Muscle of leg (tissue), 11 donors: ENCODE results near the gene SMIM29. TPM values are rescaled to one million over a fixed set of nuclear protein-coding genes. Genes with fewer than 3 reads are reported as not detected.
A peak's percentile ranks its signal among the peaks of the same experiment; 100 is the strongest.

ENCODE experiments used
- DNase-seq: peaks from one replicate; pipeline ENCODE4 v3.0.0; 2013
- H3K27ac ChIP-seq: one replicate; pipeline ENCODE4 v1.5.1; 2013; ENCODE audit warnings: mild to moderate bottlenecking, low read length, control low read depth
- H3K27me3 ChIP-seq: one replicate; pipeline ENCODE4 v1.6.1; 2013; ENCODE audit warnings: low read length; ENCODE audit not compliant: control insufficient read depth, insufficient read depth
- H3K36me3 ChIP-seq: one replicate; pipeline ENCODE4 v1.6.1; 2013; ENCODE audit warnings: low read length; ENCODE audit not compliant: control insufficient read depth, insufficient read depth
- H3K4me1 ChIP-seq: one replicate; pipeline ENCODE4 v1.6.1; 2013; ENCODE audit warnings: low read length; ENCODE audit not compliant: control insufficient read depth, insufficient read depth
- H3K4me3 ChIP-seq: one replicate; pipeline ENCODE4 v1.5.1; 2013; ENCODE audit warnings: low read length, control low read depth
- H3K9me3 ChIP-seq: replicated peaks from 2 replicates; pipeline ENCODE4 v1.6.1; 2013; ENCODE audit warnings: low read depth, low read length; ENCODE audit not compliant: control insufficient read depth
- WGBS: methylation state at CpG from one replicate; pipeline ENCODE4 v1.1.5; 2013; ENCODE audit warnings: missing lambda C conversion rate; ENCODE audit not compliant: insufficient coverage; 5-methylcytosine and 5-hydroxymethylcytosine counted together
- polyA plus RNA-seq, 8 donors: library from polyadenylated mRNA; unstranded; fragments of 120-200 nt; gene quantifications; one replicate each; pipeline versions ENCODE4 v1.2.1 to v1.2.3, GENCODE V29; 2013; ENCODE audit warnings: inconsistent platforms in 1 of 8, low replicate concordance in 1 of 8; ENCODE audit not compliant: insufficient read length in 8 of 8, insufficient read depth in 1 of 8
- total RNA-seq: library from RNA; stranded (reverse); fragments of 120-200 nt; gene quantifications from one replicate; pipeline ENCODE4 v1.2.4, GENCODE V29; 2013

SMIM29 gene
- total and polyA plus RNA-seq, 9 donors, result 7.7 to 12.0 (median 8.9) TPM

DNA sequence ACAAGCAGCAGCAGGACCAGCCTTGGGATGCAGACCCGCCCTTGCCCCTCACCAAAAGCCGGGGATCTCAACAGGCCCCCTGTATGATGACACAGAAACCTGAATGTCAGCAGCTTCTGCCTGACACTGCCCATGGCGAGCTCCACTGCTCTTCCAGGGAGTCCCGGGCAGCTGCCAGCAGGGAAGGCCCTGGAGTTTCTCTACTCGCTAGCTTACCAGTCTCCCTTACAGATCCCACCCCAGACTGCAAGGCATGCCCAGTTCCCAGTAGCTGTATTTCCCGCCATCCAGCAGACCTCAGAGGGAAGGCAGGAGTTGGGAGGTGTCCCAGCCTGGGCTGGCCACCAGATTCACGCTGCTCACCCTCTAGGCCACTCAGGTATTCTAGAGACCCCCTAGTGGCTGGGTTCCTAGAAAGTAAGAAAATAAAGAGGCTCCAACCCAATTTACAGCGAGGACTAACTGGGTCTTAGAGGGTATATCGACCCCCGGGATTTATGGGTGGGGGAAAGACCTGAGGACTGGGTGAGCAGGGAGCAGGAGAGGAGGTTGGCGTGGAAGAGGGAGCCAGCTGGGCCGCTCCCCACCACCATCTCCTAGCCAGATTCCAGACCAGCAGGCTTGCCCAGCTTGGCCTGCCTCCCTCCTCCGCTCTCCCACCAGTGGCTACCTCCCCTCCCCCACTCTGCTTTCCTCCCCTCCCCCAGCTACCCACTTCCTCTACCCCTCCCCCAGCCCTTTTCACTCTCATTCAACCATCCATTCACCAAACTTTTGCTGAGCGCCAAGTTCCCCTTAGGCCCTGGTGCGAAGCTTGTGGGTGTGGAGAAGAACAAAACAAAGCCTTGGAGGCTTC lies 21.8 kb downstream of the SMIM29 start:
- no peak for DNase-seq
- 83% methylated on average over 4 of the region's 15 CpGs for whole genome bisulfite sequencing
- Histone ChIP-seq H3K4me3 (no peak overlapping the region), H3K9me3 (no peaks in the 10 kb centered on the region), H3K4me1 (peaks cover 13% of the 10 kb centered on the region), H3K27ac (no peak overlapping the region), H3K27me3 (no peaks in the 10 kb centered on the region), H3K36me3 (no peaks in the 10 kb centered on the region)

DNA sequence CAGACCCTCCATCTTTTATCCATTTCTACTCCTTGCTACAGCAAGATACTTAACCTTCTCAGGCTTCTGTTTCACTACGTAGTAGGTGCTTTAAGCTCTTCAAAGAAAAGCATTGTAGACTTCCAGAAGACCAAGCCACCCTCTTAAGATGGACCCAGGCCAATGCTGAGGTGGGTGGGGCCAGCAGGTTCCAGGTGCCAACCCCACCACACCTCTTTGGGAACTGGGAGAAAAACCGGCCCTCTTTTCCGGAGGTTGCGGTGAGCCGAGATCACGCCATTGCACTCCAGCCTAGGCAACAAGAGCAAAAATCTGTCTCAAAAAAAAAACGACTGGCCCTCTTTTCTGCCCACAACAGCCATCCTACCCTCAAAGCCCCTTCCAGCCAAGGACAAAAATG lies 22.7 kb downstream of the SMIM29 start:
- no peaks in the 10 kb centered on the region for H3K27me3 ChIP-seq
- WGBS, result 67% methylated on average over 3 of the region's 7 CpGs
- DNase-seq, result no peak
- no peaks in the 10 kb centered on the region for H3K36me3 ChIP-seq
- H3K4me3 ChIP-seq, result no peak overlapping the region
- peaks cover 13% of the 10 kb centered on the region for H3K4me1 ChIP-seq
- H3K27ac ChIP-seq, result no peak overlapping the region
- no peaks in the 10 kb centered on the region for H3K9me3 ChIP-seq

DNA sequence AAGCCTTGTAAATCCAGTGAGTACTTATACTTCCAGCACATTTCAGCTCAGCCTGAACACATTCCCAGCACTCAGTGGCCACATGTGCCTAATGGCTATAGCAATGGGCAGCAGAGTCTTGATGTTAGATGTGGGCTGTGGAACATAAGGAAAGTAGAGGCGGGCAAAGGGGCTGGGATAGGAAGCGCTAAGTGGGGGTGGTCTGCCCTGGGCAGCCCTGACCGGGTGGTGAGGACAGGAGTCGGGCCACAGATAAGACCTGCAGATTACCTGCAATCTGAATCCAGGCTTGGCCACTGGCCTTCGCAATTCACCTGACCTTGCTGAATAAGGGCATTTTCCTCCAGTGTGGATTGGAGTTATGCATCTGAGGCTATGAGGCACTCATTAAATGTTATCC lies 23.3 kb downstream of the SMIM29 start:
- Histone ChIP-seq H3K4me3 (no peak overlapping the region), H3K27ac (no peak overlapping the region), H3K27me3 (no peaks in the 10 kb centered on the region), H3K4me1 (peaks cover 13% of the 10 kb centered on the region), H3K9me3 (no peaks in the 10 kb centered on the region), H3K36me3 (no peaks in the 10 kb centered on the region)
- DNase-seq, result no peak
- 96% methylated on average over 3 of the region's 5 CpGs for WGBS

DNA sequence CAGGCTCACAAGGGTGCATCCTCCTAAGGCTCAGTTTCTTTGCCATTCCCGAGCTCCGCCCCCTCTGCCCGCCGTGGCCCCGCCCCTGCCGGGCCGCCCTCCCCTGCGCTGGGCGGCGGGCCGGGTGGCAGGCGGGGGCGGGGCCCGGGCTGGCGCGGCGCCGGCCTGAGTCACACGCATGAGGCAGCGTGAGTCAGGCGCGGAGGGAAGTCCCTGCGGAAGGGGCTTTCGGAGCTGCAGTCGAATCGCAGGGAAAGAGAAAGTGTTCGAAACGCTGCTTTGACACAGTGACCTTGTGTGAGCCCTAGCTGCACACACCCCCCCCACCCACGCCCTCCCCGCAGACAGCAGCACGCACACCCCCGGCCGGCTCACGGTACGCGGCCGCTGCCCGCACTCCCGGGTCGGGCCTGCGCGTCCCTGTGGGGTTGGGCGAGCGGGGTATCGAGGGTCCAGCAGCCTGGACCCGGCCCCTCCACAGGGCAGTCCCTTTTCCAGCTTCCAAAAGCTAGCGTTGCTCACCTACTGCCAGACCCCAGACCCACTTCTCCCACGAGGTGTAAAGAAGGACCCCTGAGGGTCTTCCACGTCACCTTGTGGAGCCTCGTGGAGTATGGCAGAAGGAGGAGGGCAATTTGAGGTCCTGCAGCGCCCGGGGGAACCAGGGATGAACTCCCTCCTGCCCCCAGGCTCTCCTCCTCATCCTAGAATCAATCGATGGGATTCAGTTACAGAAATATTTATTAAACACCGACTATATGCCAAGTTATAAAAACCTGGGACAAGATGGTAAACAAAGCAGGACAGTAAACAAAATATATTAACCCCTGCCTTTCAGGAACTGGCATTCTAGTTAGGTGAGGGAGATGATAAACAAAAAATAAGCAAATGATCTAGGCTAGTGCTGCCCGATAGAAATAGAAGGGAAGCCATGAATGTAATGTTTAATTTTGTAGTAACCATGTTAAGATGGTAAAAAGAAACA lies 24.6 kb downstream of the SMIM29 start:
- H3K36me3 ChIP-seq, result no peaks in the 10 kb centered on the region

DNA sequence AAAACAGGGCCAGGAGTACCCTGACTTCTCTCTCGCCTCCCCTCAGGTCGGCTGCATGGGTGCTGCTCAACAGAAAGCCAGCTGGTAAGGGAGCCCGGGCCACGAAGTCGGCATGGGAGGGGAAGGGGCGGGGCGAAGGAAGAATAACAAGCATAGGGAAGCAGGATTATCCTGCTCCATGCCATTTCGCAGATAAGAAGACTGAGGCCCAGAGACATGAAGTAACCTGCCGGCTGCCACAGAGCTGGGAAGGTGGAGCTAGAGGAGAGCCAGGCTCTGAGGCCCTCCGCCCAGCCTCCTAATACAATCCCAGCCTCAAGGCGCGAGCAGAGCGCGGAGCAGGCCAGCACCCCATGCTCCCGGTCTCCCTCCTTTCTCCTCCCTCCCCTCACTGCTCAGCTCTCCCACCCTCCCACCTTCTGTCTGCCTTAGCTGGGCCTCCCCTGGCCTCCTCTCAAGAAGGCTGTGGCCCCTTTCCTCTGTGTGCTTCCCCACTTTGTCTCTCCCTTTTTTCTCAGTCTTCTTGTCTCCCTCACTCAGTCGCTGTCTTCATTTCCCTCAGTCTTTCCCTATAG lies 25.3 kb downstream of the SMIM29 start:
- H3K9me3 ChIP-seq, result no peaks in the 10 kb centered on the region
- no peaks in the 10 kb centered on the region for H3K36me3 ChIP-seq
- no peaks in the 10 kb centered on the region for H3K27me3 ChIP-seq
- peaks cover 13% of the 10 kb centered on the region for H3K4me1 ChIP-seq
- H3K4me3 ChIP-seq, result peak overlapping the region; percentile 42
- no peak for DNase-seq
- 18% methylated on average over 13 of the region's 16 CpGs for WGBS
- H3K27ac ChIP-seq, result peak overlapping the region; percentile 49

More for the DNA sequence above, 24.6 kb downstream of the SMIM29 start:
- peak overlapping the region; percentile 51 for H3K4me3 ChIP-seq
- H3K27me3 ChIP-seq, result no peaks in the 10 kb centered on the region
- H3K4me1 ChIP-seq, result peaks cover 13% of the 10 kb centered on the region
- DNase-seq, result peak; percentile 94
- whole genome bisulfite sequencing, result 2% methylated on average over 42 of the region's 55 CpGs
- no peaks in the 10 kb centered on the region for H3K9me3 ChIP-seq
- H3K27ac ChIP-seq, result peak overlapping the region; percentile 86

DNA sequence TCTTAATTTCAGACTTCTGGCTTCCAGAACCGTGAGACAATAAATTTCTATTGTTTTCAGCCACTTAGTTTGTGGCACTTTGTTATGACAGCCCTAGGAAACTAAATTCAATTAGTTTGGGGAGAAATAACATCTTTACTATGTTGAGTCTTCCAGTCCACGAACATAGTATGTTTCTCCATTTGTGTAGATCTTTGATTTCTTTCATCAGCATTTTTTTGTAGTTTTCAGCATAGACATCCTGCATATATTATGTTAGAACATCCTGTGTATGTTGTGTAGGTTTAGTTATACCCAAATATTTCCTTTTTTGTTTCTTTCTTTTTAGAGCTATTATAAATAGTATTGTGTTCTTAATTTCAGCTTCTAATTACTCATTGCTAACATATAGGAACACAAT lies 30.1 kb downstream of the SMIM29 start:
- H3K27ac ChIP-seq, result no peak overlapping the region
- H3K36me3 ChIP-seq, result no peaks in the 10 kb centered on the region
- peaks cover 8% of the 10 kb centered on the region for H3K4me1 ChIP-seq
- no peaks in the 10 kb centered on the region for H3K27me3 ChIP-seq
- H3K9me3 ChIP-seq, result no peaks in the 10 kb centered on the region
- no CpG with 5 or more reads among the region's 2 CpGs for WGBS
- no peak overlapping the region for H3K4me3 ChIP-seq
- no peak for DNase-seq

DNA sequence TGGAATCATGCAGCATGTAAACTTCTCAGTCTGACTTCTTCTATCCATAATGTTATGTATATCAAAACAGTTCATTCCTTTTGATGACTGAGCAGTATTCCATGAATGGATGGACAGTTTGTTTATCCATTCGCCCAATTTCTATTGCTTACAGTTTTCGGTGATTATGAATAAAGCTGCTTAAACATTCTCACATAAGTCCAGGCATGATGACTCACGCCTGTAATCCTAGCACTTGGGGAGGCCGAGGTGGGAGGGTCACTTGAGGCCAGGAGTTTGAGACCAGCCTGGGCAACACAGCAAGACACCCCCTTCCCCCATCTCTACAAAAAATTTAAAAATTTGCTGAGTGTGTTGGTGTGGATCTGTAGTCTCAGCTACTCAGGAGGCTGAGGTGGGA lies 35.0 kb downstream of the SMIM29 start:
- Histone ChIP-seq H3K27me3 (no peaks in the 10 kb centered on the region), H3K27ac (no peak overlapping the region), H3K36me3 (no peaks in the 10 kb centered on the region), H3K4me3 (no peak overlapping the region), H3K4me1 (no peaks in the 10 kb centered on the region), H3K9me3 (no peaks in the 10 kb centered on the region)
- no CpG with 5 or more reads among the region's 4 CpGs for WGBS
- DNase-seq, result no peak

DNA sequence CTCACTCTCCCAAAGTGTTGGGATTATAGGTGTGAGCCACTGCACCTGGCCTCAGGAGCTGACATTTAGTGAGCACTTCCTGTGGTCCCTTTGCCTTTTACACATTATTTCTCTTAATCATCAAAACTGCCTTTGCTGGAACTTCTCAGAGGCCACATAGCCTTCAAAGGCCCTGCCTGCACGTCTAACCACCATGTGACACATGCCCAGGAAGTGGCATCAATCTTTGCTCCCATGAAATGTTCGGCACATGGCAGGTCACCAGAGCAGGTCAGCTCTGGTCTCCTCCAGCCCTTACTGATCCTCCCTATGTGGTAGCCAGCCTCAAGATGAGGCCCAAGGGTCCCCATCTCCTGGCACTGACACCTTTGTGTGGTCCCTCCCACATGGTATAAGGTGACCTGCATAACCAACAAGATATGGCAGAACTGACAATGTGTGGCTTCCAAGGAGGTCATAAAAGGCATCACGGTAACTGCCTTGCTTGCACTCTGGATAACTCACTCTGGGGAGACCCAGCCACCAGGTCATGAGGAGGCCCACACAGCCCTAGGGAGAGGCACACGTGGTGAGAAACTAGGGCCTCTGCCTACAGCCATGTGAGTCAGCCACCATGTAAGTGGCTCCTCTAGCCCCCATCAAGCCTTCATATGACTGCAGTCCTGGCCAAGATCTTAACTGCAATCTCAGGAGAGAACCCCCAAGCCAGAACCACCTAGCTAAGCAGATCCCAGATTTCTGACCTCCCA lies 40.9 kb downstream of the SMIM29 start:
- no peak overlapping the region for H3K4me3 ChIP-seq
- no peaks in the 10 kb centered on the region for H3K27me3 ChIP-seq
- WGBS, result 53% methylated on average over 4 of the region's 4 CpGs

DNA sequence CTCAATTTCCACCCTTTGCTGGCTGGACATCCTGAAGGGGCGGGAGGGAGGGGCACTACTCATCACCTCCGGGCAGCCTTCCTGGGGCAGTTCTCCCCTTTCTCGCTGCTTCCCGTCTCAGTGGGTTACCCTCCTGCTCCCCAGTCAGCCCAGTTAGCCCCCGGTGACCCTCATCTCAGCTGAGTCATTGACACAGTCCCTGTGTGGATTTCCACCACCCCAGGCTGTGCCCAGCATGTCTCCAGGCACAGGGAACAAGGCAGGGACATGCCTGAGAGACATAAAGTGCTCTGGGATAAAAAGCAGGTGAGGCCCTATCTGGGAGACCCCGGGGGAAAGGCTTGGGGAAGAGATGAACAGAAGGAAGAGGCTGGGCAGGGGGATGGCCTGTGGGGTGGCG lies 42.1 kb downstream of the SMIM29 start:
- no peak for DNase-seq

More for the DNA sequence above, 40.9 kb downstream of the SMIM29 start:
- Histone ChIP-seq H3K36me3 (no peaks in the 10 kb centered on the region), H3K27ac (no peak overlapping the region), H3K9me3 (no peaks in the 10 kb centered on the region), H3K4me1 (no peaks in the 10 kb centered on the region)
- DNase-seq, result no peak

More for the DNA sequence above, 42.1 kb downstream of the SMIM29 start:
- WGBS, result 57% methylated on average over 6 of the region's 7 CpGs
- H3K9me3 ChIP-seq, result no peaks in the 10 kb centered on the region
- no peaks in the 10 kb centered on the region for H3K36me3 ChIP-seq
- H3K27me3 ChIP-seq, result no peaks in the 10 kb centered on the region
- H3K27ac ChIP-seq, result no peak overlapping the region
- no peak overlapping the region for H3K4me3 ChIP-seq
- H3K4me1 ChIP-seq, result no peaks in the 10 kb centered on the region
